ENCODE measurements around the gene LCN6.

- no peak for TF ChIP-seq EZH2 (IDR thresholded peaks at IDR 0.05; ENCODE audit: borderline replicate concordance)
- TF ChIP-seq, protein P1, sequence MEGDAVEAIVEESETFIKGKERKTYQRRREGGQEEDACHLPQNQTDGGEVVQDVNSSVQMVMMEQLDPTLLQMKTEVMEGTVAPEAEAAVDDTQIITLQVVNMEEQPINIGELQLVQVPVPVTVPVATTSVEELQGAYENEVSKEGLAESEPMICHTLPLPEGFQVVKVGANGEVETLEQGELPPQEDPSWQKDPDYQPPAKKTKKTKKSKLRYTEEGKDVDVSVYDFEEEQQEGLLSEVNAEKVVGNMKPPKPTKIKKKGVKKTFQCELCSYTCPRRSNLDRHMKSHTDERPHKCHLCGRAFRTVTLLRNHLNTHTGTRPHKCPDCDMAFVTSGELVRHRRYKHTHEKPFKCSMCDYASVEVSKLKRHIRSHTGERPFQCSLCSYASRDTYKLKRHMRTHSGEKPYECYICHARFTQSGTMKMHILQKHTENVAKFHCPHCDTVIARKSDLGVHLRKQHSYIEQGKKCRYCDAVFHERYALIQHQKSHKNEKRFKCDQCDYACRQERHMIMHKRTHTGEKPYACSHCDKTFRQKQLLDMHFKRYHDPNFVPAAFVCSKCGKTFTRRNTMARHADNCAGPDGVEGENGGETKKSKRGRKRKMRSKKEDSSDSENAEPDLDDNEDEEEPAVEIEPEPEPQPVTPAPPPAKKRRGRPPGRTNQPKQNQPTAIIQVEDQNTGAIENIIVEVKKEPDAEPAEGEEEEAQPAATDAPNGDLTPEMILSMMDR (IDR thresholded peaks at IDR 0.05; ENCODE audit: poor library complexity) = no peak
Observed at GRCh38 chr9:136759001-136759400, 10.7 kb upstream of the LCN6 start.

All from hepatocyte (in vitro differentiated cells).